ENCODE data around the gene DVL3.
"Not testable (repeated sequence)": the region's sequence is repeated elsewhere in the genome, so short reads cannot be mapped to it uniquely, and the experiment has no call there.

The DVL3 gene

GRCh38 chr3:184140436-184140835, 14.7 kb upstream of the DVL3 start:
- in situ Hi-C loops (cut with HindIII; ENCODE audit: low pct_unique_long_range_greater_than_20kb, low sequenced_read_pairs) = no loop called here
- DNase-seq (ENCODE audit: low read depth in 1 of 2, low spot score in 1 of 2) = no peak
- TF ChIP-seq JUND (IDR thresholded peaks at IDR 0.05; ENCODE audit: low read depth) = no peak

- in situ Hi-C loops (cut with HindIII; ENCODE audit: low pct_unique_long_range_greater_than_20kb, low sequenced_read_pairs) = no loop called here
- no peak for TF ChIP-seq JUND (IDR thresholded peaks at IDR 0.05; ENCODE audit: low read depth)
- no peak for DNase-seq (ENCODE audit: low read depth in 1 of 2, low spot score in 1 of 2)
Observed at GRCh38 chr3:184142199-184142598, 13.0 kb upstream of the DVL3 start.

- no peak for TF ChIP-seq JUND (IDR thresholded peaks at IDR 0.05; ENCODE audit: low read depth)
- in situ Hi-C loops (cut with HindIII; ENCODE audit: low pct_unique_long_range_greater_than_20kb, low sequenced_read_pairs) = no loop called here
- no peak for DNase-seq (ENCODE audit: low read depth in 1 of 2, low spot score in 1 of 2)
Observed at GRCh38 chr3:184143327-184143726, 11.8 kb upstream of the DVL3 start.

GRCh38 chr3:184144505-184144904, 10.7 kb upstream of the DVL3 start:
- no peak for TF ChIP-seq JUND (IDR thresholded peaks at IDR 0.05; ENCODE audit: low read depth)
- in situ Hi-C loops (cut with HindIII; ENCODE audit: low pct_unique_long_range_greater_than_20kb, low sequenced_read_pairs) = no loop called here
- peak in 1 of 2 experiments; percentile 74 for DNase-seq (ENCODE audit: low read depth in 1 of 2, low spot score in 1 of 2)

- TF ChIP-seq JUND (IDR thresholded peaks at IDR 0.05; ENCODE audit: low read depth) = no peak
- peak; percentile 90 to 92 for DNase-seq (ENCODE audit: low read depth in 1 of 2, low spot score in 1 of 2)
- in situ Hi-C loops (cut with HindIII; ENCODE audit: low pct_unique_long_range_greater_than_20kb, low sequenced_read_pairs) = no loop called here
Observed at GRCh38 chr3:184145111-184145524, 10.1 kb upstream of the DVL3 start.

GRCh38 chr3:184145751-184146270, 9.4 kb upstream of the DVL3 start:
- no peak for DNase-seq (ENCODE audit: low read depth in 1 of 2, low spot score in 1 of 2)
- in situ Hi-C loops (cut with HindIII; ENCODE audit: low pct_unique_long_range_greater_than_20kb, low sequenced_read_pairs) = no loop called here
- TF ChIP-seq JUND (IDR thresholded peaks at IDR 0.05; ENCODE audit: low read depth) = no peak

GRCh38 chr3:184148076-184148475, 7.1 kb upstream of the DVL3 start:
- in situ Hi-C loops (cut with HindIII; ENCODE audit: low pct_unique_long_range_greater_than_20kb, low sequenced_read_pairs) = no loop called here

GRCh38 chr3:184149123-184149522, 6.1 kb upstream of the DVL3 start:
- no peak for TF ChIP-seq JUND (IDR thresholded peaks at IDR 0.05; ENCODE audit: low read depth)
- no peak for DNase-seq (ENCODE audit: low read depth in 1 of 2, low spot score in 1 of 2)
- in situ Hi-C loops (cut with HindIII; ENCODE audit: low pct_unique_long_range_greater_than_20kb, low sequenced_read_pairs) = no loop called here

More at GRCh38 chr3:184148076-184148475, 7.1 kb upstream of the DVL3 start:
- TF ChIP-seq JUND (IDR thresholded peaks at IDR 0.05; ENCODE audit: low read depth) = no peak
- no peak for DNase-seq (ENCODE audit: low read depth in 1 of 2, low spot score in 1 of 2)

- in situ Hi-C loops (cut with HindIII; ENCODE audit: low pct_unique_long_range_greater_than_20kb, low sequenced_read_pairs) = not testable (repeated sequence)
- peak in 1 of 2 experiments; percentile 85 for DNase-seq (ENCODE audit: low read depth in 1 of 2, low spot score in 1 of 2)
Observed at GRCh38 chr3:184149770-184150169, 5.4 kb upstream of the DVL3 start.

- DNase-seq (ENCODE audit: low read depth in 1 of 2, low spot score in 1 of 2) = no peak
- TF ChIP-seq JUND (IDR thresholded peaks at IDR 0.05; ENCODE audit: low read depth) = no peak
- in situ Hi-C loops (cut with HindIII; ENCODE audit: low pct_unique_long_range_greater_than_20kb, low sequenced_read_pairs) = no loop called here
Observed at GRCh38 chr3:184155644-184156521, 706 bp downstream of the DVL3 start.

GRCh38 chr3:184156522-184156955, 1.4 kb downstream of the DVL3 start:
- TF ChIP-seq JUND (IDR thresholded peaks at IDR 0.05; ENCODE audit: low read depth) = no peak
- no peak for DNase-seq (ENCODE audit: low read depth in 1 of 2, low spot score in 1 of 2)
- in situ Hi-C loops (cut with HindIII; ENCODE audit: low pct_unique_long_range_greater_than_20kb, low sequenced_read_pairs) = no loop called here

GRCh38 chr3:184157206-184157605, 2.0 kb downstream of the DVL3 start:
- in situ Hi-C loops (cut with HindIII; ENCODE audit: low pct_unique_long_range_greater_than_20kb, low sequenced_read_pairs) = no loop called here
- no peak for DNase-seq (ENCODE audit: low read depth in 1 of 2, low spot score in 1 of 2)
- no peak for TF ChIP-seq JUND (IDR thresholded peaks at IDR 0.05; ENCODE audit: low read depth)

- no peak for DNase-seq (ENCODE audit: low read depth in 1 of 2, low spot score in 1 of 2)
- in situ Hi-C loops (cut with HindIII; ENCODE audit: low pct_unique_long_range_greater_than_20kb, low sequenced_read_pairs) = no loop called here
- TF ChIP-seq JUND (IDR thresholded peaks at IDR 0.05; ENCODE audit: low read depth) = no peak
Observed at GRCh38 chr3:184158404-184158803, 3.2 kb downstream of the DVL3 start.

Measured in T47D (cell line).